ENCODE measurements around the gene TP53I11. TPM values are rescaled to one million over a fixed set of nuclear protein-coding genes. Genes with fewer than 3 reads are reported as not detected.
A peak's percentile ranks its signal among the peaks of the same experiment; 100 is the strongest.

TP53I11 gene
- total and polyA plus RNA-seq, 2 of the 13 experiments (the other 11 are each of a cell fraction or from before 2014, with no cell fraction given): not detected

DNA sequence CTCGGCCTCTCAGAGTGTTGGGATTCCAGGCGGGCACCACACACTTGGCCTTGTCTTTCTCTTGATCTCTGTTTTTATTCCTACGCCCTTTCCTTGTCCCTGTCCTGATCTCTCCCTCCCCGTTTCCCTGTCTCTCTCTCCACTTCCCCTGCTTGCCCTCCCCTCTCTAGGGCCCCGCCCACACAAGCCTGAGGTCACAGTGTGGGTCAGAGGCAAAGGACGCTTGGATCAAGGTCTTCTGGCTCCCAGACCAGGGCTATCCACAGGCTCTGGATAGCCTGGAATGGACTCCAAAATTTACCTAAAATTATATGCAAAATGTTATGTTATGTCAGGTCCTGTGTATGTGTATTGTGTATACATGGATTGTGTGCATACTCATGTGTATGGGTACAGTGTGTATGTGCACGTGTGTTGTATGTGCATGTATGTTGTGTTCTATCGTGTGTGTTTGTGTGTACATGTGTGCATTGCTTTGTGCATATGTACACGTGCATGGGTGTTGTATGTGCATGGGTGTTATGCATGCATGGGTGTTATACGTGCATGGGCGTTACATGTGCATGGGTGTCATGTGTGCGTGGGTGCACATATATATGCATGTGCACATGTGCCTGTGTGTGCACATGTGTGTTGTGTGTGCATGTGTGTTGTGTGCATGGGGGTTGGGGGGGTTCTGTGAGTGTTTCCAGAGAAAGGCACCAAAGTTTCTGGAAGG, 38.3 kb downstream of the TP53I11 start:
- in situ Hi-C loops (cut with HindIII; ENCODE audit: extremely low pct_ligation_motif_present, low pct_unique_long_range_greater_than_20kb): loop anchor here (5.0 kb wide), 1 partner anchor 290 kb away; no protein-coding TSS in a partner anchor
- no TSS peak for BruUV-seq (replicated peaks)
- POLR2A ChIA-PET: no interaction called here
- H3K9me3 ChIP-seq (ENCODE audit: low read length): no peaks in the 10 kb centered on the region
- H3K79me2 ChIP-seq (ENCODE audit: insufficient read depth, low read length): no peaks in the 10 kb centered on the region
- no peak overlapping the region for H3K4me2 ChIP-seq (ENCODE audit: low read depth, low read length)
- no peaks in the 10 kb centered on the region for H3K36me3 ChIP-seq (replicated peaks in 1 of 2; ENCODE audit: control insufficient read depth in 1 of 2, insufficient read depth in 2 of 2, low read length in 2 of 2)
- TF ChIP-seq ZNF354B (CRISPR knock-in tag; IDR thresholded peaks at IDR 0.05): no peak
- TF ChIP-seq, protein P1, sequence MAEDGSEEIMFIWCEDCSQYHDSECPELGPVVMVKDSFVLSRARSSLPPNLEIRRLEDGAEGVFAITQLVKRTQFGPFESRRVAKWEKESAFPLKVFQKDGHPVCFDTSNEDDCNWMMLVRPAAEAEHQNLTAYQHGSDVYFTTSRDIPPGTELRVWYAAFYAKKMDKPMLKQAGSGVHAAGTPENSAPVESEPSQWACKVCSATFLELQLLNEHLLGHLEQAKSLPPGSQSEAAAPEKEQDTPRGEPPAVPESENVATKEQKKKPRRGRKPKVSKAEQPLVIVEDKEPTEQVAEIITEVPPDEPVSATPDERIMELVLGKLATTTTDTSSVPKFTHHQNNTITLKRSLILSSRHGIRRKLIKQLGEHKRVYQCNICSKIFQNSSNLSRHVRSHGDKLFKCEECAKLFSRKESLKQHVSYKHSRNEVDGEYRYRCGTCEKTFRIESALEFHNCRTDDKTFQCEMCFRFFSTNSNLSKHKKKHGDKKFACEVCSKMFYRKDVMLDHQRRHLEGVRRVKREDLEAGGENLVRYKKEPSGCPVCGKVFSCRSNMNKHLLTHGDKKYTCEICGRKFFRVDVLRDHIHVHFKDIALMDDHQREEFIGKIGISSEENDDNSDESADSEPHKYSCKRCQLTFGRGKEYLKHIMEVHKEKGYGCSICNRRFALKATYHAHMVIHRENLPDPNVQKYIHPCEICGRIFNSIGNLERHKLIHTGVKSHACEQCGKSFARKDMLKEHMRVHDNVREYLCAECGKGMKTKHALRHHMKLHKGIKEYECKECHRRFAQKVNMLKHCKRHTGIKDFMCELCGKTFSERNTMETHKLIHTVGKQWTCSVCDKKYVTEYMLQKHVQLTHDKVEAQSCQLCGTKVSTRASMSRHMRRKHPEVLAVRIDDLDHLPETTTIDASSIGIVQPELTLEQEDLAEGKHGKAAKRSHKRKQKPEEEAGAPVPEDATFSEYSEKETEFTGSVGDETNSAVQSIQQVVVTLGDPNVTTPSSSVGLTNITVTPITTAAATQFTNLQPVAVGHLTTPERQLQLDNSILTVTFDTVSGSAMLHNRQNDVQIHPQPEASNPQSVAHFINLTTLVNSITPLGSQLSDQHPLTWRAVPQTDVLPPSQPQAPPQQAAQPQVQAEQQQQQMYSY (CRISPR knock-in tag; IDR thresholded peaks at IDR 0.05): peak; percentile 50; the same call in 1 of the 2 replicates
- TF ChIP-seq, protein P2, sequence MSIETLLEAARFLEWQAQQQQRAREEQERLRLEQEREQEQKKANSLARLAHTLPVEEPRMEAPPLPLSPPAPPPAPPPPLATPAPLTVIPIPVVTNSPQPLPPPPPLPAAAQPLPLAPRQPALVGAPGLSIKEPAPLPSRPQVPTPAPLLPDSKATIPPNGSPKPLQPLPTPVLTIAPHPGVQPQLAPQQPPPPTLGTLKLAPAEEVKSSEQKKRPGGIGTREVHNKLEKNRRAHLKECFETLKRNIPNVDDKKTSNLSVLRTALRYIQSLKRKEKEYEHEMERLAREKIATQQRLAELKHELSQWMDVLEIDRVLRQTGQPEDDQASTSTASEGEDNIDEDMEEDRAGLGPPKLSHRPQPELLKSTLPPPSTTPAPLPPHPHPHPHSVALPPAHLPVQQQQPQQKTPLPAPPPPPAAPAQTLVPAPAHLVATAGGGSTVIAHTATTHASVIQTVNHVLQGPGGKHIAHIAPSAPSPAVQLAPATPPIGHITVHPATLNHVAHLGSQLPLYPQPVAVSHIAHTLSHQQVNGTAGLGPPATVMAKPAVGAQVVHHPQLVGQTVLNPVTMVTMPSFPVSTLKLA (IDR thresholded peaks at IDR 0.05): peak; percentile 94
- TF ChIP-seq NR2C2 (CRISPR knock-in tag; IDR thresholded peaks at IDR 0.05; ENCODE audit: borderline replicate concordance): no peak
- 34% methylated on average over 12 of the region's 12 CpGs for WGBS (ENCODE audit: low lambda C conversion rate)
- H3K27ac ChIP-seq (ENCODE audit: extremely low read length, insufficient read depth, low read length): no peak overlapping the region
- H3K9ac ChIP-seq (ENCODE audit: insufficient read depth, low read depth, low read length): no peak overlapping the region
- ATAC-seq (peak; percentile 25; the same call in 1 of the 3 replicates), DNase-seq (ENCODE audit: low spot score) (no peak), FAIRE-seq (no peak)
- H2AFZ ChIP-seq (ENCODE audit: low read length): no peak overlapping the region
- intact Hi-C loops (cut with micrococcal nuclease; ENCODE audit: unreplicated experiment): loop anchor here (5.0 kb wide), 1 partner anchor 185 kb away; the partner anchor contains the start of gene TSPAN18
- H4K20me1 ChIP-seq (ENCODE audit: insufficient read depth, low read length): no peaks in the 10 kb centered on the region
- no peak overlapping the region for H3K4me3 ChIP-seq (replicated peaks in 1 of 3; ENCODE audit: insufficient read depth in 1 of 3, low read depth in 2 of 3, low read length in 3 of 3)
- CTCF ChIA-PET (ENCODE audit: low intra/inter-chr PET ratio, low total read pairs): interaction anchor here (2.9 kb wide), 1 partner anchor 292 kb away, joined by 23 read pairs; no protein-coding TSS in a partner anchor
- H3K4me1 ChIP-seq (ENCODE audit: insufficient read depth, low read length): no peaks in the 10 kb centered on the region
- H3K27me3 ChIP-seq (ENCODE audit: control insufficient read depth in 1 of 2, insufficient read depth in 2 of 2, low read length in 2 of 2): peaks cover 0 to 37% of the 10 kb centered on the region in 2 experiments; a peak in 3 of 5 replicates

All from HepG2 (cell line).